KMS-11 (cell line): ENCODE measurements around the gene BCAP31.
"Not testable (repeated sequence)": the region's sequence is repeated elsewhere in the genome, so short reads cannot be mapped to it uniquely, and the experiment has no call there.

Experiments used
- H2AFZ ChIP-seq: fragments of 200-600 bp; sonication (generic); 2 replicates; pipeline ENCODE4 v1.6.1; 2016; ENCODE audit warnings: antibody characterized with exemption, mixed run types, low read depth
- H3K27ac ChIP-seq: fragments of 200-600 bp; sonication (generic); 2 replicates; pipeline ENCODE4 v1.6.1; 2016; ENCODE audit warnings: mild to moderate bottlenecking, mixed run types
- H3K27me3 ChIP-seq: fragments of 200-600 bp; sonication (generic); 2 replicates; pipeline ENCODE4 v1.6.1; 2017; ENCODE audit warnings: mild to moderate bottlenecking, low read depth, mixed run types, moderate library complexity; ENCODE audit not compliant: insufficient read depth
- H3K36me3 ChIP-seq: fragments of 200-600 bp; sonication (generic); 2 replicates; pipeline ENCODE4 v1.6.1; 2017; ENCODE audit warnings: mild to moderate bottlenecking, mixed run types; ENCODE audit not compliant: insufficient read depth
- H3K4me1 ChIP-seq: fragments of 200-600 bp; sonication (generic); 2 replicates; pipeline ENCODE4 v1.6.1; 2016; ENCODE audit warnings: mild to moderate bottlenecking, low read depth, mixed run types; ENCODE audit not compliant: poor library complexity, severe bottlenecking
- H3K4me2 ChIP-seq: fragments of 200-600 bp; sonication (generic); 2 replicates; pipeline ENCODE4 v1.7.0; 2016; ENCODE audit warnings: mild to moderate bottlenecking, mixed run types
- H3K4me3 ChIP-seq: fragments of 200-600 bp; sonication (generic); IDR thresholded peaks from 2 replicates; pipeline ENCODE4 v1.6.1; 2017; ENCODE audit warnings: low read depth, low read length, mixed read lengths; ENCODE audit not compliant: insufficient read depth
- H3K79me2 ChIP-seq: fragments of 200-600 bp; sonication (generic); 2 replicates; pipeline ENCODE4 v1.6.1; 2016; ENCODE audit warnings: low read depth, mixed run types; ENCODE audit not compliant: insufficient read depth
- H3K9ac ChIP-seq: fragments of 200-600 bp; sonication (generic); 2 replicates; pipeline ENCODE4 v1.6.1; 2016; ENCODE audit warnings: mild to moderate bottlenecking, mixed run types
- H4K20me1 ChIP-seq: fragments of 200-600 bp; sonication (generic); 2 replicates; pipeline ENCODE4 v1.6.1; 2016; ENCODE audit warnings: mild to moderate bottlenecking, mixed run types; ENCODE audit not compliant: insufficient read depth
- CTCF ChIP-seq: fragments of 200-600 bp; sonication (generic); conservative IDR thresholded peaks from 2 replicates; pipeline ENCODE4 v1.6.1; 2017; ENCODE audit warnings: low read depth, mild to moderate bottlenecking, antibody characterized with exemption, low read length, moderate library complexity, mixed read lengths

Gene BCAP31

DNA sequence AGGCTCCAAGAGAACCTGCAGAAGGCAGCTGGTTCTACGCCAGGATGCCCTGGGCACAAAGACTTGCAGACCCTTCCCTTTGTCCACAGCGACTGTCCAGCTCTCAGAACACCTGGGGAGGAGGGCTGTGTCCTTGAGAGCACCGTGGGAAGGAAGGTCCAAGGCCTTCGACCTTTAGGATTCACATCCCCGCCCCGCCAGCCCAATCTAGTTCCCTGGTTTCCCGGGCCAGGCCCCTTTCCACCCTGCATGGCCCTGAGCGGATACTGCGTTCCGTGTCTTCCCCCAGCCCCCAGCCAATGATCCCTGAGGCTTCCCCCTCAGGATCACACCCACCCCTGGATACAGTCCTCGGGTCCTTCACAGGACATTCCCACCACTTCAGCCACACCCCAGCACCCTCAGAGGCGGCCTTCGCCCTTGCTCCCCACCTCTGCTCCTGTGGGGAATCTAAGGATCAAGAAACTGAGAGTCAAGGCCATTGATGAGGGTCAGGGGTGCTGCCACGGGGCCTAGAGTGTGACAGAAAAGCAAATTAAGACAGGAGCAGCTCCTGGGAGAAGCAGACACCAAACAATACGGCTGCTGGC is 9.6 kb upstream of the BCAP31 start:
- Histone ChIP-seq H3K27me3 (no peaks in the 10 kb centered on the region), H3K27ac (no peak overlapping the region), H3K79me2 (no peaks in the 10 kb centered on the region), H3K4me2 (no peak overlapping the region), H3K9ac (no peak overlapping the region), H3K4me1 (peaks cover 10% of the 10 kb centered on the region), H2AFZ (no peak overlapping the region), H4K20me1 (no peaks in the 10 kb centered on the region), H3K4me3 (no peak overlapping the region), H3K36me3 (no peaks in the 10 kb centered on the region)
- TF ChIP-seq CTCF: no peak

- Histone ChIP-seq H3K79me2 (no peaks in the 10 kb centered on the region), H3K27me3 (no peaks in the 10 kb centered on the region), H3K9ac (no peak overlapping the region), H3K36me3 (no peaks in the 10 kb centered on the region), H3K4me3 (no peak overlapping the region), H3K27ac (no peak overlapping the region), H2AFZ (no peak overlapping the region), H3K4me1 (peaks cover 21% of the 10 kb centered on the region), H3K4me2 (no peak overlapping the region), H4K20me1 (no peaks in the 10 kb centered on the region)
- TF ChIP-seq CTCF: no peak
Measured at GRCh38 chrX:153732401-153732800, 8.2 kb upstream of the BCAP31 start.

- Histone ChIP-seq H3K9ac (no peak overlapping the region), H4K20me1 (no peaks in the 10 kb centered on the region), H3K36me3 (no peaks in the 10 kb centered on the region), H3K27me3 (no peaks in the 10 kb centered on the region), H3K79me2 (no peaks in the 10 kb centered on the region), H3K27ac (no peak overlapping the region), H2AFZ (no peak overlapping the region), H3K4me1 (peaks cover 26% of the 10 kb centered on the region), H3K4me2 (peak overlapping the region; percentile 36; the same call in 1 of the 2 replicates), H3K4me3 (no peak overlapping the region)
- no peak for TF ChIP-seq CTCF
Measured at GRCh38 chrX:153731845-153732215, 7.6 kb upstream of the BCAP31 start.

- Histone ChIP-seq H3K9ac (no peak overlapping the region), H3K4me1 (peaks cover 31% of the 10 kb centered on the region), H3K36me3 (no peaks in the 10 kb centered on the region), H3K27me3 (no peaks in the 10 kb centered on the region), H3K79me2 (no peaks in the 10 kb centered on the region), H3K4me2 (peak overlapping the region; percentile 36; the same call in 1 of the 2 replicates), H4K20me1 (no peaks in the 10 kb centered on the region), H3K4me3 (no peak overlapping the region), H2AFZ (no peak overlapping the region), H3K27ac (no peak overlapping the region)
- no peak for TF ChIP-seq CTCF
Measured at GRCh38 chrX:153731117-153731844, 7.1 kb upstream of the BCAP31 start.

- peaks cover 36% of the 10 kb centered on the region for H3K4me1 ChIP-seq
- H3K79me2 ChIP-seq: not testable (repeated sequence)
Measured at GRCh38 chrX:153730115-153730514, 5.9 kb upstream of the BCAP31 start.

More at GRCh38 chrX:153730115-153730514, 5.9 kb upstream of the BCAP31 start:
- not testable (repeated sequence) for H2AFZ ChIP-seq, H4K20me1 ChIP-seq, H3K27me3 ChIP-seq, H3K9ac ChIP-seq, H3K4me3 ChIP-seq, H3K36me3 ChIP-seq, H3K27ac ChIP-seq, H3K4me2 ChIP-seq
